HUES48 (cell line): ENCODE data around the gene TRMT44.

Experiments used
- H3K27ac ChIP-seq: one replicate; pipeline ENCODE4 v1.7.0; 2013; ENCODE audit warnings: low read depth, low read length, inconsistent platforms
- H3K27me3 ChIP-seq: 2 replicates; pipeline ENCODE4 v1.6.1; 2013; ENCODE audit warnings: mild to moderate bottlenecking, low read length; ENCODE audit not compliant: control insufficient read depth, insufficient read depth
- H3K36me3 ChIP-seq: 2 replicates; pipeline ENCODE4 v1.6.1; 2013; ENCODE audit warnings: low read length; ENCODE audit not compliant: control insufficient read depth, insufficient read depth
- H3K4me1 ChIP-seq: 2 replicates; pipeline ENCODE4 v1.6.1; 2013; ENCODE audit warnings: mild to moderate bottlenecking, low read length; ENCODE audit not compliant: control insufficient read depth, insufficient read depth
- H3K4me3 ChIP-seq: 2 replicates; pipeline ENCODE4 v1.5.1; 2013; ENCODE audit warnings: mild to moderate bottlenecking, low read depth, low read length
- H3K9ac ChIP-seq: 2 replicates; pipeline ENCODE4 v1.6.1; 2013; ENCODE audit warnings: mild to moderate bottlenecking, low read depth, low read length, moderate library complexity
- H3K9me3 ChIP-seq: 2 replicates; pipeline ENCODE4 v1.6.1; 2013; ENCODE audit warnings: low read length; ENCODE audit not compliant: control insufficient read depth, insufficient read depth

The TRMT44 gene

DNA sequence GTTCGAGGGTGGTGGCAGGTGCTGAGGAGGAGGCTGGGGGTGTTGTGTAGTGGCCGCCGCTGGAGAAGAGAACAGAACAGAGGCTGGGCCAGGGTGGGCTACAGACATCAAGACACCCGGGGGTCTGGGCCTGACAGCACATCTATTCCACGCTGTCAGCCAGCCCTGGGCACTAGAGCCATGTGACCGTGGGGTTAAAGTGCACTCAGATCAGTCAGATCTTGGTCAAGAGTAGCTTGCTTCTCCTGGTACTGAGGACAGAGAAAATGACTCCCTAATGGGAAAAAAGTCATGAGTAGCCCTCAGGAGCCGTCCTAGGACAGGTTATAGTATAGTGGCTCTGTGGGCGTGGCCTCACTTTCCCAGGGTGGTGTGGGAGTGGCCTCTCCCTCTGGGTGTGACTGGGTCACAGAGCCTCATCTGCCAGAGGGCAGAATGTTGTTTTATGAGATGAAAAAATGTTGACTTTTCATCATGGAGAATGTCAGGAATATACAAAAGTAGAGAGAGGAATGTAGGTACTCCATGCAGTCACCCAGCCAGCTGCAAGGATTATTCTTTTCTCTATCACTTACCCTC lies 19.4 kb downstream of the TRMT44 start:
- 0 out of 2 replicates have a peak, but pooled peaks cover 6% of the 10 kb centered on the region for H3K4me1 ChIP-seq
- peaks cover 55% of the 10 kb centered on the region for H3K36me3 ChIP-seq
- no peak overlapping the region for H3K9ac ChIP-seq

GRCh38 chr4:8461086-8461485 lies 20.5 kb downstream of the TRMT44 start:
- Histone ChIP-seq H3K9ac (no peak overlapping the region), H3K27ac (no peak overlapping the region), H3K4me1 (0 out of 2 replicates have a peak, but pooled peaks cover 6% of the 10 kb centered on the region), H3K36me3 (peaks cover 55% of the 10 kb centered on the region), H3K9me3 (no peaks in the 10 kb centered on the region), H3K27me3 (no peaks in the 10 kb centered on the region), H3K4me3 (no peak overlapping the region)

More for the DNA sequence above, 19.4 kb downstream of the TRMT44 start:
- Histone ChIP-seq H3K9me3 (no peaks in the 10 kb centered on the region), H3K27me3 (no peaks in the 10 kb centered on the region), H3K4me3 (no peak overlapping the region), H3K27ac (no peak overlapping the region)

- Histone ChIP-seq H3K36me3 (peaks cover 55% of the 10 kb centered on the region), H3K4me3 (no peak overlapping the region), H3K4me1 (0 out of 2 replicates have a peak, but pooled peaks cover 6% of the 10 kb centered on the region), H3K27me3 (no peaks in the 10 kb centered on the region), H3K9me3 (no peaks in the 10 kb centered on the region), H3K27ac (no peak overlapping the region), H3K9ac (no peak overlapping the region)
Observed at GRCh38 chr4:8461616-8462015, 21.0 kb downstream of the TRMT44 start.

GRCh38 chr4:8463811-8464210 lies 23.2 kb downstream of the TRMT44 start:
- Histone ChIP-seq H3K9ac (no peak overlapping the region), H3K27ac (no peak overlapping the region), H3K27me3 (no peaks in the 10 kb centered on the region), H3K4me3 (no peak overlapping the region), H3K9me3 (no peaks in the 10 kb centered on the region), H3K36me3 (peaks cover 52% of the 10 kb centered on the region), H3K4me1 (0 out of 2 replicates have a peak, but pooled peaks cover 6% of the 10 kb centered on the region)

DNA sequence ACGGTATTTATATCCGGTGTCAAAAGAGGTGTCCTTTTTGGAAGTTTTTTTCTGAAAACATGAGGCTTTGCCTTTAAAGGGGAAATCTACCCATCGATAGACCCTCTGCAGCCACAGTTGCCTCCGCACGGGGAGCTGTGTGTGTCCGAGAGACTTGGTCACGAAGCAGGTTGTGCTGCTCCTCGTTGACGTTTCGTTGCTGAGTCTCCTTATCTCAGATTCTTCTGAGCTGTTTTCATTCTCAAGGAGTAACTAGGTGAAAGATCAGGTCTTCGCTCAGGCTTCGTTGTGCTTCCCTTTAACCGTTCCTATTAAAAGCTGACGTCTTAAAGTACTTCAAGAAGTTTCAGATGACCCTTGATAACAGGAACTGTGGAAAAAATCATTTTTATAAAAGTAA lies 23.8 kb downstream of the TRMT44 start:
- Histone ChIP-seq H3K4me1 (peaks cover 9% of the 10 kb centered on the region; the same call in 1 of the 2 replicates), H3K36me3 (peaks cover 55% of the 10 kb centered on the region), H3K9ac (no peak overlapping the region), H3K27me3 (no peaks in the 10 kb centered on the region), H3K4me3 (no peak overlapping the region), H3K27ac (no peak overlapping the region), H3K9me3 (no peaks in the 10 kb centered on the region)

DNA sequence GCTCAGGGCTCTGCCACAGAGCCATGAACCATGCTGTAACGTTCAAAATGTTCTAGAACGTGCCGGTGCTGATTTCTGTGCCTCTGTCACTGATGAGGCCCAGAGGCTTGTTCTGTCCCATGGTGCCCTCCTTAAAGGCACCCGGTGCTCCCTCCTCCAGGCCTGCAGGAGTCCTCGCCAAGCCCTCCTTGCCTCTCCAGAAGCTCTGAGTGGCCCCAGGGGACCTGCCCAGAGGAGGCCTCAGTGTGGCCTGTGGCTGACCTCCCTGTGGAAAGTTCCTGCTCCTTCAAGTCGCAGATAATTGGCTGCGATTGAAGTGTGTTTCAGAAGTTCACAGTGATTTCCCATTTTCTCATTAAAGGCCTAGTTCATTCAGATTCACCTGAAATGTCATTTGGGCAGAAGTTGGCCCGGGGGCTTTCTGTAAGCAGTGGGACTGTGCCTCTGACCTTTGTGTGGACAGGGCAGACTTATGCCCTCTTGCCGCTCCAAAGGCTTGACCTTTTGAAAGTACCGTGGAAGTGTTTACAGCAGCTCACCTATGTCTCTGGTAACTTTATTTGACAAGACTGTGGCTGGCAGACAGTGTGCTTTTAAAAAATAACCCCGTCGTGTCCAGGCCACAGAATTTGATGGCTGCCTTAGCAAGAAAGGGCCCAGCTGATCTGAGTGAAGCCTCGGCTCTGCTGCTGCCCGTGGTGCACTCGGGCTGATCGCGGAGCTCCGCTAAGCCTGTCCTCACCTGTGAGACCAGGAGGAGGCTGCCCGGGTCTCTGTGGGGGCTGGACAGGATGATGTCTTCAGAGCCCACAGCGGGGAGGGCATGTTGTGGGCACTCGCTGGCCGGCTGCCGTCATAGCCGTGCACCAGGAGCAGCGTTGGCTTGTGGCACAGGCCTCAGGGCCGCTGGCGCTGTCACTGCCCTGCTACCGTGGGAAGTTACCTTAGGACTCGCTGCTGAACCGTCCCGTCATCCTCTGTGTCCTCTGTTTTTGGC lies 25.3 kb downstream of the TRMT44 start:
- no peaks in the 10 kb centered on the region for H3K9me3 ChIP-seq
- no peak overlapping the region for H3K27ac ChIP-seq
- no peak overlapping the region for H3K4me3 ChIP-seq
- no peaks in the 10 kb centered on the region for H3K27me3 ChIP-seq
- no peak overlapping the region for H3K9ac ChIP-seq
- H3K36me3 ChIP-seq, result peaks cover 52% of the 10 kb centered on the region
- H3K4me1 ChIP-seq, result peaks cover 9% of the 10 kb centered on the region; the same call in 1 of the 2 replicates

GRCh38 chr4:8467016-8467415 lies 26.4 kb downstream of the TRMT44 start:
- Histone ChIP-seq H3K4me1 (peaks cover 9% of the 10 kb centered on the region; the same call in 1 of the 2 replicates), H3K27me3 (no peaks in the 10 kb centered on the region), H3K9ac (no peak overlapping the region), H3K4me3 (no peak overlapping the region), H3K27ac (no peak overlapping the region), H3K36me3 (peaks cover 52% of the 10 kb centered on the region), H3K9me3 (no peaks in the 10 kb centered on the region)

DNA sequence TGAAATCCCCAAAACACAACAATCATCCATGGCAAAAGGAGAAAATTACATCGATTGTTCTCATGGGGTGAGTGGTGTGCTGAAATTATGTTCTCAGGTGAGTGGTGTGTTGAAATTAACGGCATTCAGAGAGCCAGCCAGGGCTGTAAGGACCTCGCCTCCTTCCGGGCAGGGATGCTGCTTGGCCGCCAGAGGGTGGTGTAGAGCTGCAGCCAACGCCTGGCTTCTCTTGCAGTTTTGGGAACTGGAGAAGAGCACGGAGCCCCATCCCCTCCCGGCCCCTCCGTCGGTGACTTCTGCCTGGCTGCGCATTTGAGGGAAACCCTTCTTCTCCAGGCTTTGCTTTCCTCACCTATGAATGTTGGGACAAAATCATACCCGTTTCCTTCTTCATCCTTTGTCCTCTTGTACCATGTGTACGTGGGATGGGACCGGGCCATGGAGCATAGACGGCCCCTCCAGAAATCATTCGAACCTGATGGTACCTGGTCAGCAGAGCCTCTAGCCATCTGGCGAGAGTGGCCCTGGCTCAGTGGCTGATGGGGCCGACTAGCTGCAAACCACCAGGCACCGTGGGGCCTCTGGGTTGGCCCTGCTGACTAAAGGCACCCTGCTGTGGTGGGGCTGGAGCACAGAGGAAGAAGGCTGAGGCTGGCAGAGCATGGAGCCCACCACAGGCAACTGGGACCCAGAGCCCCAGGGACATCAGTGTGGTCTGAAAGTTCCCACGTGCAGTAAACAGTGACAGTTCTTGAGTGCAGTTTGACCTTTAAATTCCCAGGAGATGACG lies 28.4 kb downstream of the TRMT44 start:
- Histone ChIP-seq H3K36me3 (peaks cover 52% of the 10 kb centered on the region), H3K27ac (no peak overlapping the region), H3K4me1 (peaks cover 3% of the 10 kb centered on the region; the same call in 1 of the 2 replicates), H3K4me3 (no peak overlapping the region), H3K9me3 (no peaks in the 10 kb centered on the region), H3K9ac (no peak overlapping the region), H3K27me3 (no peaks in the 10 kb centered on the region)

DNA sequence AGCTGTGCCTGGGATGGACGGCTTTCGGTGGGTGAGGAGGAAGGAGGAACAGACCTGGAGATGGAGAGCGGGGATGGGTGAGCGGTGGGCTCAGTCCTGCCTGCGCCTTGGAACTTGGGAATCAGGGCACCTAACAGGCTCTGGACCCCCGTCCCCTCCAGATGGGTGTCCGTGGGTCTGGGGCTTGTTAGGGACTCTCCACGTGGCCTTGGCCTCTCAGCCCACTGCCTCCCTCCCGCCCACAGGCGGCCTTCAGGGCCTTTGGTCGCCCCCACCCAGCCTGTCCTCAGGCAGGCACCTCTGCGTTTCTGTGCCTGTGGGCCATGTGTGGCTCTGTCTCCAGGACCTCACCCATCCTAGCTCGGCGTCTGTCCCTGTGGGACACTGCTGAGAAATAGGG lies 29.0 kb downstream of the TRMT44 start:
- no peaks in the 10 kb centered on the region for H3K27me3 ChIP-seq
- no peak overlapping the region for H3K27ac ChIP-seq
- no peak overlapping the region for H3K9ac ChIP-seq
- no peak overlapping the region for H3K4me3 ChIP-seq
- H3K9me3 ChIP-seq, result no peaks in the 10 kb centered on the region
- peaks cover 49% of the 10 kb centered on the region for H3K36me3 ChIP-seq
- peaks cover 3% of the 10 kb centered on the region; the same call in 1 of the 2 replicates for H3K4me1 ChIP-seq

GRCh38 chr4:8470451-8471024 lies 30.0 kb downstream of the TRMT44 start:
- Histone ChIP-seq H3K27ac (no peak overlapping the region), H3K36me3 (peaks cover 46% of the 10 kb centered on the region), H3K9ac (no peak overlapping the region), H3K4me1 (peaks cover 3% of the 10 kb centered on the region; the same call in 1 of the 2 replicates), H3K4me3 (no peak overlapping the region), H3K9me3 (no peaks in the 10 kb centered on the region), H3K27me3 (no peaks in the 10 kb centered on the region)
